Neural progenitor cell (in vitro differentiated cells): ENCODE measurements around the gene TAX1BP3.

Source experiments
- CTCF ChIP-seq: fragments of 200-600 bp; sonication (generic); IDR thresholded peaks from 2 replicates; pipeline ENCODE4 v1.5.1; 2017; ENCODE audit warnings: antibody characterized with exemption, mild to moderate bottlenecking
- EZH2 ChIP-seq: fragments of 200-600 bp; sonication (generic); IDR thresholded peaks from 2 replicates; pipeline ENCODE4 v1.6.1; 2017; ENCODE audit warnings: antibody characterized with exemption, mild to moderate bottlenecking, moderate library complexity
- EZH2phosphoT487 ChIP-seq: fragments of 200-600 bp; sonication (generic); IDR thresholded peaks from 2 replicates; pipeline ENCODE4 v1.6.1; 2017; ENCODE audit warnings: antibody characterized with exemption

GRCh38 chr17:3681057-3681456, 12.7 kb upstream of the TAX1BP3 start:
- TF ChIP-seq CTCF = no peak
- TF ChIP-seq EZH2phosphoT487 = no peak
- no peak for TF ChIP-seq EZH2
